DOHH2 (cell line): ENCODE measurements around the gene SOX10.
"Not testable (repeated sequence)": the region's sequence is repeated elsewhere in the genome, so short reads cannot be mapped to it uniquely, and the experiment has no call there.

Source experiments
- CTCF ChIP-seq: fragments of 200-600 bp; sonication (generic); IDR thresholded peaks from one replicate; pipeline ENCODE4 v1.5.1; 2014; ENCODE audit warnings: antibody characterized with exemption, mild to moderate bottlenecking, low read depth, low read length; ENCODE audit not compliant: poor library complexity, severe bottlenecking
- EZH2phosphoT487 ChIP-seq: fragments of 200-600 bp; sonication (generic); IDR thresholded peaks from 2 replicates; pipeline ENCODE4 v1.6.1; 2017; ENCODE audit warnings: borderline replicate concordance, mild to moderate bottlenecking, antibody characterized with exemption, low read length, moderate library complexity, mixed read lengths

- TF ChIP-seq CTCF, EZH2phosphoT487: not testable (repeated sequence)
Measured at GRCh38 chr22:37944423-37944822, 39.9 kb downstream of the SOX10 start.
